Ishikawa (cell line): ENCODE results near the gene SUMO4.

Source experiments
- CEBPB ChIP-seq: IDR thresholded peaks from 2 replicates; pipeline ENCODE4 v1.6.1; 2012
- CREB1 ChIP-seq: IDR thresholded peaks from 2 replicates; pipeline ENCODE4 v1.6.1; 2012; ENCODE audit warnings: low read depth
- EGR1 ChIP-seq: IDR thresholded peaks from 2 replicates; pipeline ENCODE4 v1.6.1; 2012
- EP300 ChIP-seq: IDR thresholded peaks from 2 replicates; pipeline ENCODE4 v1.6.1; 2012; ENCODE audit warnings: borderline replicate concordance
- FOXM1 ChIP-seq: IDR thresholded peaks from 2 replicates; pipeline ENCODE4 v1.6.1; 2012; ENCODE audit warnings: low read depth, borderline replicate concordance
- RAD21 ChIP-seq: IDR thresholded peaks from 2 replicates; pipeline ENCODE4 v1.6.1; 2012; ENCODE audit warnings: low read depth
- TAF1 ChIP-seq: IDR thresholded peaks from 2 replicates; pipeline ENCODE4 v1.6.1; 2012; ENCODE audit warnings: low read depth, mild to moderate bottlenecking
- TCF12 ChIP-seq: IDR thresholded peaks from 2 replicates; pipeline ENCODE4 v1.6.1; 2012; ENCODE audit warnings: low read depth
- TEAD4 ChIP-seq: IDR thresholded peaks from 2 replicates; pipeline ENCODE4 v1.6.1; 2012
- YY1 ChIP-seq: IDR thresholded peaks from 2 replicates; pipeline ENCODE4 v1.6.1; 2012; ENCODE audit warnings: low read depth
- ZBTB7A ChIP-seq: IDR thresholded peaks from 2 replicates; pipeline ENCODE4 v1.6.1; 2012; ENCODE audit warnings: low read depth
- TF ChIP-seq, protein P1 (sequence below): IDR thresholded peaks from 2 replicates; pipeline ENCODE4 v1.6.1; 2012
- TF ChIP-seq, protein P2 (sequence below): IDR thresholded peaks from 2 replicates; pipeline ENCODE4 v1.6.1; 2012; ENCODE audit warnings: low read depth, mild to moderate bottlenecking
- TF ChIP-seq, protein P3 (sequence below): IDR thresholded peaks from 2 replicates; pipeline ENCODE4 v1.6.1; 2012

DNA sequence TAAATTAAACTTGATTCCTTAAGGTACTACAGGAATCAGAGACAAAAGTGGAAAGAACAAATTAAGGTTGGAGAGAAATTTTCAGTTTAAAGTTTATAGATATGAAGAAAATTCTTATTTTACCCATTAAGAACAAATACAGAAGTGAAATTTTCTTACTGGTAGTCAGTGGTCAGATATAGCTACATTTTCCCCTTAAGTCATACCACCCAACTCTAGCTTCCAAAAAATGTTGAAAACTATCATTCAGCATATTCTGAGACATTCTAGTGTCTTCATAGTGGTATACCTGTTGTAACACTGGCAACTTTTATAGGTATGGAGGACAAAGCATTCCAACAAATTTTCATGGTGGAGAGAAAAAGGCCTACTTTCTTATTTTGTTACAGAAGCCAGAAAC lies 15.6 kb upstream of the SUMO4 start:
- TF ChIP-seq TAF1 (no peak), TCF12 (no peak), FOXM1 (no peak), YY1 (no peak), EP300 (no peak), EGR1 (no peak), RAD21 (no peak), ZBTB7A (no peak), TEAD4 (no peak), CEBPB (no peak), CREB1 (no peak)
- TF ChIP-seq, protein P1, sequence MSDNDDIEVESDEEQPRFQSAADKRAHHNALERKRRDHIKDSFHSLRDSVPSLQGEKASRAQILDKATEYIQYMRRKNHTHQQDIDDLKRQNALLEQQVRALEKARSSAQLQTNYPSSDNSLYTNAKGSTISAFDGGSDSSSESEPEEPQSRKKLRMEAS, result no peak
- TF ChIP-seq, protein P2, sequence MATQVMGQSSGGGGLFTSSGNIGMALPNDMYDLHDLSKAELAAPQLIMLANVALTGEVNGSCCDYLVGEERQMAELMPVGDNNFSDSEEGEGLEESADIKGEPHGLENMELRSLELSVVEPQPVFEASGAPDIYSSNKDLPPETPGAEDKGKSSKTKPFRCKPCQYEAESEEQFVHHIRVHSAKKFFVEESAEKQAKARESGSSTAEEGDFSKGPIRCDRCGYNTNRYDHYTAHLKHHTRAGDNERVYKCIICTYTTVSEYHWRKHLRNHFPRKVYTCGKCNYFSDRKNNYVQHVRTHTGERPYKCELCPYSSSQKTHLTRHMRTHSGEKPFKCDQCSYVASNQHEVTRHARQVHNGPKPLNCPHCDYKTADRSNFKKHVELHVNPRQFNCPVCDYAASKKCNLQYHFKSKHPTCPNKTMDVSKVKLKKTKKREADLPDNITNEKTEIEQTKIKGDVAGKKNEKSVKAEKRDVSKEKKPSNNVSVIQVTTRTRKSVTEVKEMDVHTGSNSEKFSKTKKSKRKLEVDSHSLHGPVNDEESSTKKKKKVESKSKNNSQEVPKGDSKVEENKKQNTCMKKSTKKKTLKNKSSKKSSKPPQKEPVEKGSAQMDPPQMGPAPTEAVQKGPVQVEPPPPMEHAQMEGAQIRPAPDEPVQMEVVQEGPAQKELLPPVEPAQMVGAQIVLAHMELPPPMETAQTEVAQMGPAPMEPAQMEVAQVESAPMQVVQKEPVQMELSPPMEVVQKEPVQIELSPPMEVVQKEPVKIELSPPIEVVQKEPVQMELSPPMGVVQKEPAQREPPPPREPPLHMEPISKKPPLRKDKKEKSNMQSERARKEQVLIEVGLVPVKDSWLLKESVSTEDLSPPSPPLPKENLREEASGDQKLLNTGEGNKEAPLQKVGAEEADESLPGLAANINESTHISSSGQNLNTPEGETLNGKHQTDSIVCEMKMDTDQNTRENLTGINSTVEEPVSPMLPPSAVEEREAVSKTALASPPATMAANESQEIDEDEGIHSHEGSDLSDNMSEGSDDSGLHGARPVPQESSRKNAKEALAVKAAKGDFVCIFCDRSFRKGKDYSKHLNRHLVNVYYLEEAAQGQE, result no peak
- TF ChIP-seq, protein P3, sequence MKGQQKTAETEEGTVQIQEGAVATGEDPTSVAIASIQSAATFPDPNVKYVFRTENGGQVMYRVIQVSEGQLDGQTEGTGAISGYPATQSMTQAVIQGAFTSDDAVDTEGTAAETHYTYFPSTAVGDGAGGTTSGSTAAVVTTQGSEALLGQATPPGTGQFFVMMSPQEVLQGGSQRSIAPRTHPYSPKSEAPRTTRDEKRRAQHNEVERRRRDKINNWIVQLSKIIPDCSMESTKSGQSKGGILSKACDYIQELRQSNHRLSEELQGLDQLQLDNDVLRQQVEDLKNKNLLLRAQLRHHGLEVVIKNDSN, result no peak
